Measurements from ENCODE around the gene FAM107A.

The FAM107A gene

DNA sequence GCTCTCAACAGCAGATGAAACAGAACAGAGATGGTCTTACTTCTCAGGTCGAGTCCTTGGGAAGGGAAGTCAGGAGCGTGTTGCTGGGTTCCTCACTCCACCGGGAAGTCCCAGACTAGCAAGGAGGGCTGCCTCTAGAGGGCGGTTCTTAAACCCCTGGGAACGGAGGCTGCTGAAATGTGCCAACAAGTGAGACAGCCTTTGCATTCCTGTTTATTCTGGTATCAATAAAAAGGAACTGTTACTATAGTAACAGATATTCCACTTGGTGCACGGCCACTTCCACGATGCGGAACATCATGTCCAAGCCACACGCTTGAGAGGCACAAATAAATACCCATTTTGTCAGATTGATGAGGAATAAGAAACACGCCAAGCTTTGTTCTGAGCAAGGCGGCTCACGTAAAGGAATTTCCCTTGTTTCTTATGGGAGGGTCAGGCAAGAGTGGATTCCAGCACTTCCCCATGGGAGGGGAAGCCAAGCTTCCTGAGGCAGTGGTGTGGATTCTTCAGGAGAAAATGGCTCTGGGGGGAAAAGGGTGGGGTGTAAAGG lies at the start of gene FAM107A:
FAM107A (minus strand) TSS at position 123 of the 553 bp plus-strand sequence. CDS start 7,531 bp downstream, outside the sequence.
- DNase-seq, result no peak

GRCh38 chr3:58625196-58625824 lies 48.1 kb upstream of the FAM107A start:
- no peak for DNase-seq

- DNase-seq, result no peak
These were observed 47.4 kb upstream of the FAM107A start for GRCh38 chr3:58624550-58624949.

- no peak for DNase-seq
These were observed 46.8 kb upstream of the FAM107A start for GRCh38 chr3:58623961-58624360.

GRCh38 chr3:58623478-58623877 lies 46.3 kb upstream of the FAM107A start:
- no peak for DNase-seq

- DNase-seq, result no peak
These were observed 45.7 kb upstream of the FAM107A start for GRCh38 chr3:58622892-58623291.

DNA sequence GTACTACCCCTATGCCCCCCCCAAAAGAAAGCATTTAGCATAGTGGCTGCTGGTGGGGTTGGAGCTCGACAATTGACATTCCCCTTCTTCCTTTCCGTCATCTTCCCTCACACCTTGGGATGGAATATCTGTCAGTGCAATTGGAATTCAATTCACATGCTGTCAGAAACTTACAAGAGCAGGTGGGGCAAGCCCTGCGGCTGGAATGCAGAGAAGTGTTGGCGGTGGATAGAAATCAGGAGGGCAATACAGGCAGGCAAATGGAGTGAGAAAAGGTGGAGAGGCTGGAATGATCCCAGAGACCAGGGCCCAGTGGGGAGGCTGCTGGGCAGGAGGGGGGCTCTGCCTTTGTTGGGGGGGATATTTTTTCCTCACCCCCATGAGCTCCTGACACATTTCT lies 45.2 kb upstream of the FAM107A start:
- no peak for DNase-seq

- no peak for DNase-seq
These were observed 44.1 kb upstream of the FAM107A start for GRCh38 chr3:58621086-58621830.

DNA sequence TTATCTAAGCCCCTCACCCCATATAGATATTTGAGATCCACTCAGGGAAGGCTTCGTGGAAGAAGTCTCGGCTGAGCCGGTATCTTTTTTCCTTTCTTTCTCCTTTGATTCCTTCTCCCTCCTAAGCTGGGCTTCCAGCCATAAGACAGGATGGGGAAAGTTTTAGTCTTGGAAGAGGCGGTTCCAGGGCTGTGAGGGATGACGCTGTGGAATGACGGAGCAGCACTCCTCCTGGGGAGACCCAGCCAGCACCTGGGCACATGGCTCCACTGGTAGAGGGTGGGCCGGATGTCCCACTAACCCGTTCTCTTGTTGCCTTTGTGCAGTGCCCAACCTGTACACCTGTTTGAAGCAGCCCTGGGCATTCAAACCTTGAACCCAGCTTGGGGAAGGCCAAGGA lies 43.2 kb upstream of the FAM107A start:
- DNase-seq, result no peak

DNA sequence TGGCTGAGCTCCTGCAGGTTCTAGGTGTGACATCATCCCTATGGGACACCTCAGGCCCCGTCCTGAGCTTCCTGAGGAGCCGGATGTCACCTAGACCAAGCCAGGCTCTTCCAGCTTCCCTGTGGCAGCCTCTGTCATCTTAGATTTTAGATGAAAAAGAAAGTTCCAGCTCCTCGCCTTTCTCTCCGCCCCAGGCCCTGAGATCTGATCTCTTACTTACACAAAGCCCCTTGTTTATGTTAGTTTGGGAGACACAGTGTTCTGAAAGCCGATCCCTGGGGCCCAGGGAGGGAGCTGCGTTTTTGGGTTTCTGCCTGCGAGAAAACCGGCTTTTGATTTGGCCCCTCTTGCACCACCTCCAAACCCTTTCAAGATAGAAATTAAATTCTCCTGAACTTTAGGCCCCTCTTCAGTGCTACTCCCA lies 40.2 kb upstream of the FAM107A start:
- DNase-seq, result no peak

GRCh38 chr3:58613236-58614132 lies 36.3 kb upstream of the FAM107A start:
- no peak for DNase-seq

GRCh38 chr3:58612830-58613229 lies 35.6 kb upstream of the FAM107A start:
- no peak for DNase-seq

- no peak for DNase-seq
These were observed 32.8 kb upstream of the FAM107A start for GRCh38 chr3:58609990-58610389.

- no peak for DNase-seq
These were observed 31.5 kb upstream of the FAM107A start for GRCh38 chr3:58608648-58609047.

DNA sequence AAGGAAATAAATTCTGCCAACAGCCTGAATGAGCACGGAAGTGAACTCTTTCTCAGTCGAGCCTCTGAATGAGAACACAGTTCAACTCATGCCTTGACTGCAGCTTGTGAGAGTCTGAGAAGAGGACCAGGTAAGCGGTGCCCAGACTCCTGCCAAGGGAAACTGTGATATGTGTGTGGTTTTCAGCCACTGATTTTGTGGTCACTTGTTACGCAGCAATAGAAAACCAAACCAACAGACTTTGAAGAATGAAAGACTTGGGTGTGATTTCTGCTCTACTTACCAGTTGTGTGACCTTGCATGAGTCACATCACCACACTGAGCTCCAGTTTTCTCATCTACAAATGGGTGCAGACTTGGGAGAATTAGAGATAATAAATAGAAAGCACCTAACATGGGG lies 30.6 kb upstream of the FAM107A start:
- no peak for DNase-seq

GRCh38 chr3:58606693-58607092 lies 29.5 kb upstream of the FAM107A start:
- DNase-seq, result no peak

- no peak for DNase-seq
These were observed 26.8 kb upstream of the FAM107A start for GRCh38 chr3:58604031-58604430.

DNA sequence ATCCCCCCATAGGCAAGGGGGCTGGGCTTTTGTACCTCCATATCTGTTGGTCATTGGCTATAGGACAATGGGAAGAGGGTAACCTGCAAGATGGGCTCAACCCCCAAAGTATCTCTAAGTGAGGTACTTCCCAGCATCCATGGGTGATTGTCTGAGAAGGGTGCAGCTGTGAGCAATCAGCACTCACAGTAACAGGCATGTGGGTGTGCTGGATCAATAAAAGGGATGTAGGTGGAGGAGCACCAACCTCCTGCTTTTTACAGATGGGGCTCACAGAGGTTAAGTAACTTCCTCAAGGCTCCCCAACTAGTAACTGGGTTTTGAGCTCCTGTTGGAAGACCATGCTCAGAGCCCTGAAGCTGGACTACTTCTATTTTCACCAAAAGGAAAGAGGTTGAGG lies 26.4 kb upstream of the FAM107A start:
- no peak for DNase-seq

GRCh38 chr3:58597770-58598310 lies 20.6 kb upstream of the FAM107A start:
- no peak for DNase-seq

DNA sequence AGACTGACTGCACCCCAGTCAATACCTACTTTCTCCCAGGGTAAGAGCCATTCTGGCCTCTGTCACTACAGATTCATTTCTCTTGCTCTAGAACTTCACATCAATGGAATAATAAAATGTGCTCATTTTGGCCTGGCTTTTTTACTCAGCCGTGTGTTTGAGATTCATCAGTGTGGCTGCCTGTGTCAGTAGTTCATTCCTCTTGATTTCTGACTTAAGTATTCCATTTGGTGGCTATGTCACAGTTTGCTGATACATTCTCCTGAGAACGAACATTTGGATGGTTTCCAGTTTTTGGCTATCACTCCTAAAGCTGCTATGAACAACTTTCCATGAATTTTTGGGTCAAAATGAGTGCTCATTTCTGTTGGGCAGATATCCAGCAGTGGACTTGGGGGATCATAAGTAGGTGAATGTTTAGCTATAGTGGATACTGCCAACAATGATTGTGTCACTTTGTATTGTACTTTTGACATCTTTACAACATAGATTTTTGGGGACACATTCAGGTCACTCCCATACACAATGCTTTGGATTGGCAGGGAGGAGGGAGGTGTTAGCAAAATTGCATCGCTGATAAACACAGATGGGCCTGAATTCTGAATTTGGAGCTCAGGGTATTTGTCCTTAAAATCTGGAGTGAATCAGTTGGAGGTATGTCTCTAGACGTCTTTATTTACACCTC lies 19.8 kb upstream of the FAM107A start:
- no peak for DNase-seq

GRCh38 chr3:58594117-58594516 lies 16.9 kb upstream of the FAM107A start:
- no peak for DNase-seq
